ENCODE data around the gene CPS1. TPM values are rescaled to one million over a fixed set of nuclear protein-coding genes. Genes with fewer than 3 reads are reported as not detected.

CPS1 gene
- total RNA-seq, 6 experiments from 2014 or later = 1,066 to 2,150 (median 1,343) TPM

- WGBS (ENCODE audit: insufficient coverage, low coverage, low lambda C conversion rate, missing lambda C conversion rate) = 60% methylated on average over 2 of the region's 2 CpGs
- ATAC-seq = no peak
- Histone ChIP-seq H3K4me1 (peaks cover 0 to 35% (median 13%) of the 10 kb centered on the region in 4 donors), H3K4me3 (no peak overlapping the region), H3K27me3 (no peaks in the 10 kb centered on the region), H3K27ac (no peak overlapping the region), H3K9me3 (no peaks in the 10 kb centered on the region), H3K36me3 (no peaks in the 10 kb centered on the region)
- DNase-seq = no peak
- intact Hi-C loops (cut with DNase I) = no loop called here
- TF ChIP-seq POLR2A (IDR thresholded peaks at IDR 0.05) (no peak), CTCF (IDR thresholded peaks at IDR 0.05) (no peak)
Observed at GRCh38 chr2:210536973-210537650, 19.3 kb upstream of the CPS1 start.

- H3K4me3 ChIP-seq = no peak overlapping the region
- ATAC-seq (peak in 3 of 4 donors; percentile 26 to 29 (median 27)), DNase-seq (no peak)
- no peaks in the 10 kb centered on the region for H3K27me3 ChIP-seq
- intact Hi-C loops (cut with DNase I) = no loop called here
- H3K27ac ChIP-seq = peak overlapping the region in 2 of 3 donors; percentile 90 to 94
- WGBS (ENCODE audit: insufficient coverage, low coverage, low lambda C conversion rate, missing lambda C conversion rate) = 54% methylated on average over 2 of the region's 2 CpGs
- H3K4me1 ChIP-seq = peaks cover 0 to 40% (median 15%) of the 10 kb centered on the region in 4 donors
- TF ChIP-seq CTCF (IDR thresholded peaks at IDR 0.05) (no peak), POLR2A (IDR thresholded peaks at IDR 0.05) (no peak)
- no peaks in the 10 kb centered on the region for H3K9me3 ChIP-seq
- H3K36me3 ChIP-seq = no peaks in the 10 kb centered on the region
Observed at GRCh38 chr2:210539035-210539434, 17.4 kb upstream of the CPS1 start.

- Histone ChIP-seq H3K4me3 (peak overlapping the region in 2 of 3 donors; percentile 17 to 29), H3K4me1 (peaks cover 0 to 40% (median 15%) of the 10 kb centered on the region in 4 donors), H3K27ac (peak overlapping the region; percentile 14 to 94 (median 90)), H3K27me3 (no peaks in the 10 kb centered on the region), H3K36me3 (no peaks in the 10 kb centered on the region), H3K9me3 (no peaks in the 10 kb centered on the region)
- intact Hi-C loops (cut with DNase I) = no loop called here
- ATAC-seq (peak; percentile 58 to 66 (median 60)), DNase-seq (no peak)
- TF ChIP-seq POLR2A (IDR thresholded peaks at IDR 0.05) = no peak
- no peak for TF ChIP-seq CTCF (IDR thresholded peaks at IDR 0.05)
- WGBS (ENCODE audit: insufficient coverage, low coverage, low lambda C conversion rate, missing lambda C conversion rate) = 22% methylated on average over 5 of the region's 5 CpGs
Observed at GRCh38 chr2:210539578-210540416, 16.6 kb upstream of the CPS1 start.

GRCh38 chr2:210540471-210540870 lies 15.9 kb upstream of the CPS1 start:
- H3K4me3 ChIP-seq = peak overlapping the region in 2 of 3 donors; percentile 17 to 29
- no peak for DNase-seq
- H3K27me3 ChIP-seq = no peaks in the 10 kb centered on the region
- no peak for ATAC-seq
- TF ChIP-seq CTCF (IDR thresholded peaks at IDR 0.05) (no peak), POLR2A (IDR thresholded peaks at IDR 0.05) (no peak)
- 28% methylated on average over 4 of the region's 4 CpGs for WGBS (ENCODE audit: insufficient coverage, low coverage, low lambda C conversion rate, missing lambda C conversion rate)
- no peaks in the 10 kb centered on the region for H3K36me3 ChIP-seq
- no peaks in the 10 kb centered on the region for H3K9me3 ChIP-seq
- intact Hi-C loops (cut with DNase I) = no loop called here
- peaks cover 0 to 40% (median 15%) of the 10 kb centered on the region in 4 donors for H3K4me1 ChIP-seq
- peak overlapping the region; percentile 14 to 94 (median 90) for H3K27ac ChIP-seq
